ENCODE data around the gene CABP2. TPM values are rescaled to one million over a fixed set of nuclear protein-coding genes. Genes with fewer than 3 reads are reported as not detected.

The CABP2 gene
- total and polyA plus RNA-seq, 5 donors from 2014 or later = not detected

DNA sequence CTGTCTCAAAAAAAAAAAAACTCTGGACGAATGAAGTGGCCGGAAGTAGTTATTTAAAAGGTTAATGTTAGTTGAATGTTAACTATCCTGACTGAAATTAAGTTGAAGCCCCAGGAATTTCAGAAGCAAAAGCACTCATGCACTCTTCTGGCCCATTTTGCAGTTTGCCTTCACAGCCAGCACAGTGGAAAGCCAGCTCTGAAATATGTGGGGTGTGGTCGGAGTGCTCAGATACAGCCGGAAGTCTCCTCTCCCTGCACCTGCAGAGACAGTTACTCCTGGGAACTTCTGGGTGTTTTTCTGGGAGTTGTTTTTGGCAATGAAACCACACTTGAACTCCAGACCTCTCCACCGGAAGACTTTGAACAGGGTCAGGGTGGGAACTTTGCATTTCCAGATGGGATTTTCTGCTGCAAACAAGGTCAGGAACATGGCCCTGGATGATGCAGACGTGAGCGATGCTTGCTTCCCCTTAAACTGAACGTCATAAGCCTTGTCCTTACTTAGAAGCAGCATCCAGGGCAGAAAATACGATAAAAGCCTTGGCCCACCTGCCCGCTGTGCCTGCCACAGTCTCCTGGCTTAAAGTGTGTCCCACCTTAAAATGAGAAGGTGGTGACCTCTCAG lies 21.5 kb upstream of the CABP2 start:
- ATAC-seq (ENCODE audit: low read depth in 2 of 2) (no peak), DNase-seq (no peak)
- Histone ChIP-seq H3K4me3 (ENCODE audit: low read depth, low read length) (no peak overlapping the region), H3K27ac (ENCODE audit: insufficient read depth, low read length, poor library complexity, severe bottlenecking) (no peak overlapping the region), H3K9me3 (ENCODE audit: control insufficient read depth in 2 of 2, low read length in 2 of 2) (no peaks in the 10 kb centered on the region), H3K4me1 (ENCODE audit: control insufficient read depth, insufficient read depth, low read length, poor library complexity, severe bottlenecking) (no peaks in the 10 kb centered on the region), H3K27me3 (ENCODE audit: control insufficient read depth, insufficient read depth, low read length) (no peaks in the 10 kb centered on the region), H3K36me3 (ENCODE audit: control insufficient read depth, insufficient read depth, low read length) (no peaks in the 10 kb centered on the region)
- peaks cover 7% of the 10 kb centered on the region for H3K27me3 Mint-ChIP-seq
- H3K27ac Mint-ChIP-seq = no peak overlapping the region
- no peaks in the 10 kb centered on the region for H3K9me3 Mint-ChIP-seq
- no peaks in the 10 kb centered on the region for H3K36me3 Mint-ChIP-seq
- no peaks in the 10 kb centered on the region for H3K4me1 Mint-ChIP-seq
- no peak overlapping the region for H3K4me3 Mint-ChIP-seq

- no peaks in the 10 kb centered on the region for H3K27me3 ChIP-seq (ENCODE audit: control insufficient read depth, insufficient read depth, low read length)
- no peaks in the 10 kb centered on the region for H3K4me1 ChIP-seq (ENCODE audit: control insufficient read depth, insufficient read depth, low read length, poor library complexity, severe bottlenecking)
- ATAC-seq (ENCODE audit: low read depth in 2 of 2) (no peak), DNase-seq (no peak)
- Mint-ChIP-seq H3K36me3 (no peaks in the 10 kb centered on the region), H3K27me3 (peaks cover 2% of the 10 kb centered on the region), H3K27ac (no peak overlapping the region), H3K4me3 (no peak overlapping the region), H3K4me1 (no peaks in the 10 kb centered on the region), H3K9me3 (no peaks in the 10 kb centered on the region)
- H3K36me3 ChIP-seq (ENCODE audit: control insufficient read depth, insufficient read depth, low read length) = no peaks in the 10 kb centered on the region
- H3K4me3 ChIP-seq (ENCODE audit: low read depth, low read length) = no peak overlapping the region
- no peak overlapping the region for H3K27ac ChIP-seq (ENCODE audit: insufficient read depth, low read length, poor library complexity, severe bottlenecking)
- no peaks in the 10 kb centered on the region for H3K9me3 ChIP-seq (ENCODE audit: control insufficient read depth in 2 of 2, low read length in 2 of 2)
These were observed 20.3 kb upstream of the CABP2 start for GRCh38 chr11:67543585-67543984.

GRCh38 chr11:67542971-67543370 lies 19.7 kb upstream of the CABP2 start:
- H3K4me3 Mint-ChIP-seq = no peak overlapping the region
- no peaks in the 10 kb centered on the region for H3K36me3 ChIP-seq (ENCODE audit: control insufficient read depth, insufficient read depth, low read length)
- H3K27me3 ChIP-seq (ENCODE audit: control insufficient read depth, insufficient read depth, low read length) = no peaks in the 10 kb centered on the region
- no peak overlapping the region for H3K27ac Mint-ChIP-seq
- no peak overlapping the region for H3K4me3 ChIP-seq (ENCODE audit: low read depth, low read length)
- ATAC-seq (ENCODE audit: low read depth in 2 of 2) (no peak), DNase-seq (no peak)
- no peaks in the 10 kb centered on the region for H3K9me3 Mint-ChIP-seq
- no peaks in the 10 kb centered on the region for H3K27me3 Mint-ChIP-seq
- H3K27ac ChIP-seq (ENCODE audit: insufficient read depth, low read length, poor library complexity, severe bottlenecking) = no peak overlapping the region
- no peaks in the 10 kb centered on the region for H3K4me1 ChIP-seq (ENCODE audit: control insufficient read depth, insufficient read depth, low read length, poor library complexity, severe bottlenecking)
- H3K9me3 ChIP-seq (ENCODE audit: control insufficient read depth in 2 of 2, low read length in 2 of 2) = no peaks in the 10 kb centered on the region
- no peaks in the 10 kb centered on the region for H3K4me1 Mint-ChIP-seq
- H3K36me3 Mint-ChIP-seq = no peaks in the 10 kb centered on the region

- DNase-seq = no peak
- Histone ChIP-seq H3K4me3 (ENCODE audit: low read depth, low read length) (no peak overlapping the region), H3K27ac (ENCODE audit: insufficient read depth, low read length, poor library complexity, severe bottlenecking) (no peak overlapping the region), H3K36me3 (ENCODE audit: control insufficient read depth, insufficient read depth, low read length) (no peaks in the 10 kb centered on the region), H3K27me3 (ENCODE audit: control insufficient read depth, insufficient read depth, low read length) (no peaks in the 10 kb centered on the region), H3K9me3 (ENCODE audit: control insufficient read depth in 2 of 2, low read length in 2 of 2) (no peaks in the 10 kb centered on the region), H3K4me1 (ENCODE audit: control insufficient read depth, insufficient read depth, low read length, poor library complexity, severe bottlenecking) (no peaks in the 10 kb centered on the region)
- Mint-ChIP-seq H3K27me3 (no peaks in the 10 kb centered on the region), H3K36me3 (no peaks in the 10 kb centered on the region), H3K9me3 (peaks cover 0 to 2% (median 0%) of the 10 kb centered on the region in 7 donors), H3K4me3 (no peak overlapping the region), H3K27ac (no peak overlapping the region), H3K4me1 (no peaks in the 10 kb centered on the region)
- ATAC-seq (ENCODE audit: low read depth in 2 of 2) = no peak
These were observed 18.9 kb upstream of the CABP2 start for GRCh38 chr11:67542169-67542568.

DNA sequence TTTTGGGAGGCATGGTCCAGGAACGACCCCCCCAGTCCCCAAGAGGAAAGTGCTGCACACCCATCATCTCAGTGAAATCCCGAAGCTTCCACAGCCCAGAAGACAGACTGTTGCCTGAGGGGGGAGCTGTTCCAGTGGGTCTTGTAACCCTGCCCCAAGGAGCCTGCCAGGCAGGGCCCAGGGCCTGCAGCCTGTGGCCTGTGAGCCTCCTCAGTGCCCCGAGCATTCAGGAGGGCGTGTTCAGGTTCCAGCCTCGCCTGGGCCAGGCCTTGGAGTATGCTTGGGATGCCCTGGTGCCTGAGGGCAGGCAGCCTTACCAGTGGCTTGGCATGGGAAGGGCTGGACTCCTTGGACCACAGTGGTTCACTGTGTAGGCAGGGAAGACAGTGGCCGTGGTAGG lies 18.0 kb upstream of the CABP2 start:
- Histone ChIP-seq H3K4me1 (ENCODE audit: control insufficient read depth, insufficient read depth, low read length, poor library complexity, severe bottlenecking) (no peaks in the 10 kb centered on the region), H3K27me3 (ENCODE audit: control insufficient read depth, insufficient read depth, low read length) (no peaks in the 10 kb centered on the region)

GRCh38 chr11:67539550-67539949 lies 16.3 kb upstream of the CABP2 start:
- H3K4me3 ChIP-seq (ENCODE audit: low read depth, low read length) = no peak overlapping the region
- H3K4me1 ChIP-seq (ENCODE audit: control insufficient read depth, insufficient read depth, low read length, poor library complexity, severe bottlenecking) = no peaks in the 10 kb centered on the region
- Mint-ChIP-seq H3K9me3 (peaks cover 0 to 4% (median 2%) of the 10 kb centered on the region in 7 donors), H3K4me1 (no peaks in the 10 kb centered on the region), H3K27me3 (peaks cover 4% of the 10 kb centered on the region), H3K4me3 (no peak overlapping the region), H3K36me3 (no peaks in the 10 kb centered on the region), H3K27ac (no peak overlapping the region)
- no peaks in the 10 kb centered on the region for H3K36me3 ChIP-seq (ENCODE audit: control insufficient read depth, insufficient read depth, low read length)
- ATAC-seq (ENCODE audit: low read depth in 2 of 2) (no peak), DNase-seq (no peak)
- peaks cover 2 to 4% of the 10 kb centered on the region in 2 experiments for H3K9me3 ChIP-seq (ENCODE audit: control insufficient read depth in 2 of 2, low read length in 2 of 2)
- H3K27ac ChIP-seq (ENCODE audit: insufficient read depth, low read length, poor library complexity, severe bottlenecking) = no peak overlapping the region
- H3K27me3 ChIP-seq (ENCODE audit: control insufficient read depth, insufficient read depth, low read length) = no peaks in the 10 kb centered on the region

More for the DNA sequence above, 18.0 kb upstream of the CABP2 start:
- no peak overlapping the region for H3K27ac Mint-ChIP-seq
- no peaks in the 10 kb centered on the region for H3K4me1 Mint-ChIP-seq
- Histone ChIP-seq H3K4me3 (ENCODE audit: low read depth, low read length) (no peak overlapping the region), H3K36me3 (ENCODE audit: control insufficient read depth, insufficient read depth, low read length) (no peaks in the 10 kb centered on the region), H3K9me3 (ENCODE audit: control insufficient read depth in 2 of 2, low read length in 2 of 2) (no peaks in the 10 kb centered on the region), H3K27ac (ENCODE audit: insufficient read depth, low read length, poor library complexity, severe bottlenecking) (no peak overlapping the region)
- peaks cover 0 to 2% (median 0%) of the 10 kb centered on the region in 7 donors for H3K9me3 Mint-ChIP-seq
- H3K4me3 Mint-ChIP-seq = no peak overlapping the region
- ATAC-seq (ENCODE audit: low read depth in 2 of 2) (no peak), DNase-seq (no peak)
- no peaks in the 10 kb centered on the region for H3K36me3 Mint-ChIP-seq
- peaks cover under 1% of the 10 kb centered on the region for H3K27me3 Mint-ChIP-seq

DNA sequence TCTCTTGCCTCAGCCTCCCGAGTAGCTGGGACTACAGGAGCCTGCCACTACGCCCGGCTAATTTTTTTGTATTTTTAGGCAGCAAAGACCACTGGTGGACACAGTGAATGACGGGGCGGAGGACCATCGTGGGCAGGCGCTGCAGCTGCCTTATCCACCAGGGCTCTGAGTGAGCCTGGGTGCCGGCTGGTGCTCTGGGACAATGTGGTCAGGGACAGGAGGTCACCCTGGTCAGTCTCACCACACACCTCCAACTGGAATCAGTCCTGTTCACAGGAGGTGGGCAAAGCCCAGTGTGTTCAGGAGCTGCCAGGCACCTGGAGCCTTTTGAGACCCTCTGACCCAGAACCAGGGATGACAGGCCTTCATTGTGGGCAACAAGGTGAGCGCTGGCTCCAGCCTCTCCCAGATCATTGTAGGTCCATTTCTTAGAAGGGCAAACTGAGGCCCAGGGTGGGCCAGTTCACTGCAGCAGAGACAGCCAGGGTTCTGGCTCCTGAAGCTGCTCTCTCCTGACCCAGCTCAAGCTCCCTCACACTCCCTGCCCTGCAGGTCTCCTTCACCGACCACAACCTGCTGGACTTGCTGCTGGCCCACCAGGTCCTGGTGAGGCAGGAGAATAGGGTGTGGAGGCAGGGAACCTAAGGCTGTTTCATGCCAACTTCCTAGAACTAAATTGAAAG lies 15.7 kb upstream of the CABP2 start:
- H3K4me3 Mint-ChIP-seq = no peak overlapping the region
- DNase-seq (no peak), ATAC-seq (ENCODE audit: low read depth in 2 of 2) (no peak)
- no peaks in the 10 kb centered on the region for H3K36me3 Mint-ChIP-seq
- H3K4me1 Mint-ChIP-seq = no peaks in the 10 kb centered on the region
- H3K9me3 Mint-ChIP-seq = peaks cover 0 to 6% (median 4%) of the 10 kb centered on the region in 7 donors
- no peaks in the 10 kb centered on the region for H3K36me3 ChIP-seq (ENCODE audit: control insufficient read depth, insufficient read depth, low read length)
- H3K27ac Mint-ChIP-seq = no peak overlapping the region
- H3K4me3 ChIP-seq (ENCODE audit: low read depth, low read length) = no peak overlapping the region
- H3K9me3 ChIP-seq (ENCODE audit: control insufficient read depth in 2 of 2, low read length in 2 of 2) = peaks cover 7 to 8% of the 10 kb centered on the region in 2 experiments
- peaks cover 5% of the 10 kb centered on the region for H3K27me3 Mint-ChIP-seq
- H3K27me3 ChIP-seq (ENCODE audit: control insufficient read depth, insufficient read depth, low read length) = peaks cover 2% of the 10 kb centered on the region
- H3K4me1 ChIP-seq (ENCODE audit: control insufficient read depth, insufficient read depth, low read length, poor library complexity, severe bottlenecking) = no peaks in the 10 kb centered on the region
- no peak overlapping the region for H3K27ac ChIP-seq (ENCODE audit: insufficient read depth, low read length, poor library complexity, severe bottlenecking)

DNA sequence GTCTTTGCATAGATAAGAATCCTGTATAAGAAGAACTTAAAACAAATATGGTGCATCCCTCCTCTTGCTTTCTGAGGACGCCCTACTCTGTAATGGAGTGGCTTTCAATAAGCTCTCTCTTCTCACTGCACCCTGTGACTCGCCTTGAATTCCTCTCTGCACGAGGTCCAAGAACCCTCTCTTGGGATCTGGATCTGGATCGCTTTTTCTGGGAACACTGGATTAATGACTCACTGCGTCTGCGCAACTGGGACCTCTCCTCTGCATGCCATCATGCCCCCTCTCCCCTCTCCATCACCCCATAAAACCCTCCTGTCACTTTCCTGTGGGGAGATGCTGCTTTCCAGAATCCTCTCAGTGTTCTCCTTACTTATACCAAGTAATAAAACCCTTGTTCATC lies 15.1 kb upstream of the CABP2 start:
- no peak overlapping the region for H3K27ac Mint-ChIP-seq
- H3K9me3 ChIP-seq (ENCODE audit: control insufficient read depth in 2 of 2, low read length in 2 of 2) = peaks cover 14% of the 10 kb centered on the region in 2 experiments
- no peak for ATAC-seq (ENCODE audit: low read depth in 2 of 2)
- H3K27me3 Mint-ChIP-seq = peaks cover 7% of the 10 kb centered on the region
- no peak overlapping the region for H3K27ac ChIP-seq (ENCODE audit: insufficient read depth, low read length, poor library complexity, severe bottlenecking)
- peaks cover 0 to 10% (median 8%) of the 10 kb centered on the region in 7 donors for H3K9me3 Mint-ChIP-seq
- peaks cover 4% of the 10 kb centered on the region for H3K27me3 ChIP-seq (ENCODE audit: control insufficient read depth, insufficient read depth, low read length)
- no peaks in the 10 kb centered on the region for H3K4me1 Mint-ChIP-seq
- DNase-seq = no peak
- H3K4me3 Mint-ChIP-seq = no peak overlapping the region
- H3K4me3 ChIP-seq (ENCODE audit: low read depth, low read length) = no peak overlapping the region
- no peaks in the 10 kb centered on the region for H3K36me3 ChIP-seq (ENCODE audit: control insufficient read depth, insufficient read depth, low read length)
- H3K4me1 ChIP-seq (ENCODE audit: control insufficient read depth, insufficient read depth, low read length, poor library complexity, severe bottlenecking) = no peaks in the 10 kb centered on the region
- no peaks in the 10 kb centered on the region for H3K36me3 Mint-ChIP-seq

Data from CD4-positive, CD25-positive, alpha-beta regulatory T cell (primary cell).